ENCODE results near the gene HLA-DQB2. TPM values are rescaled to one million over a fixed set of nuclear protein-coding genes. Genes with fewer than 3 reads are reported as not detected.

HLA-DQB2 gene
- total RNA-seq, 2 experiments from 2014 or later, result 0.32 TPM; not detected in 1

DNA sequence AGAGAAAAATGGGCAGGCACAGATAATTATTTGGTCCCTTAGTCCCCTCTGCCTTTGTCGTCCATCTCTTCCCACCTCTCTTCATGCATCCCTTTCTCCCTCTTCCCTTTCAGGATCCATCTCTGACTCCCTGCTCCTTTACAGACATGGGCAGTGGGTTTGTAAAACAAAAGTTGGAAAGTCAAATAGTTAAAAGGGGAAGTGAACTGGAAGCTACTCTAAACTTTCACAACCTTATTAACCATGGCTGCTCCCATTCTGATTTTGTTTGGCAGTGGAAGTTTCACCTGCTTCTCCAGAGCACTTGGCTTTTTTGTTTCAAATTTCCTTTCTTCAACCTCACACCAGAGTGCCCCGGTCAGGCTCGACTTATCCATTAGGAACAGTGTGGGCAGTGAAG lies 21.0 kb downstream of the HLA-DQB2 start:
- no peak for ATAC-seq
- H3K27me3 Mint-ChIP-seq (ENCODE audit: low read depth), result peaks cover 31% of the 10 kb centered on the region
- H3K36me3 Mint-ChIP-seq (ENCODE audit: low read depth), result no peaks in the 10 kb centered on the region
- H3K4me1 Mint-ChIP-seq (ENCODE audit: low read depth), result peaks cover 9% of the 10 kb centered on the region
- H3K4me3 Mint-ChIP-seq, result no peak overlapping the region
- no peak overlapping the region for H3K27ac Mint-ChIP-seq
- DNase-seq, result no peak
- ChIA-PET CTCF (interaction anchor here (1.3 kb wide), 1 partner anchor 329 kb away, joined by 4 read pairs; no protein-coding TSS in a partner anchor), POLR2A (no interaction called here)
- no peaks in the 10 kb centered on the region for H3K9me3 Mint-ChIP-seq (ENCODE audit: insufficient read depth)

DNA sequence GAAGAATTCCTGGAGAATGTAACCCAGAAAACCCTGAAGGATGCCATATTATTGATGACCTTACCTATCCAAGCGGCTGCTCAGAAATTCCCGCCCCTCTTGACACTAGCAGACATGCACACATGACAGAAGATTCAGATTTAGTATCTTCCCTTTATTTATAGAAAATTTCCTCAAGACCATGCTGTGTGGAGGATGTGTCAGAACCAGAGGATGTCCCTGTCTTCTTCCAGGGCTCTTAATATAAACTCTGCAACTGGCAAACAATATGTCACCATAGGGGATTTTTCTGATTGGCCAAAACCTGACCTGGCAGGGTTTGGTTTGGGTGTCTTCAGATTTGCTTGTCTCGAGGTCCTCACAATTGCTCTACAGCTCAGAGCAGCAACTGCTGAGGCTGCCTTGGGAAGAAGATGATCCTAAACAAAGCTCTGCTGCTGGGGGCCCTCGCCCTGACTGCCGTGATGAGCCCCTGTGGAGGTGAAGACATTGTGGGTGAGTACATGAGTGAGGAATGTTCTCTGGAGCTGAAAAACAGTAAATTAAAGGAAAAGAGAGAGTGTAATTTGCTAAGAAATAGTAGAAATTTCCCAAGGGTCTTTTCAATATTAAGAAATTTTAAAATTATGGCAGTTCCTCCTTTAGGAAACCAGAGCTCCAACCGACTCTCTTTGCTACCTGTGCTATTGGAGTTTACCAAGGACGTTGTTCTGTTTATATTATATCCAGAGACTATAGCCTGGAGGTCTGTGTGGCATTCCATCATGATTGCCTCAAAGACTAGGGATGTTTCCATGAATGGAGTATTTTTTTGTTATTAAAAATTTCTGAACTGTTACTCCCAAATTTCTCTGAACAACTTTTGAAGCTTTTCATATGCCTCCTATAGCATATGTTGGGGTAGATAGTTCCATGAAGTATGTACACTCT lies 22.0 kb downstream of the HLA-DQB2 start, which contains the start of gene HLA-DQA2:
Gene HLA-DQA2 (plus strand): TSS at position 361 of the 930 bp plus-strand sequence. CDS start 53 bp downstream, at position 414.
- H3K9me3 Mint-ChIP-seq (ENCODE audit: insufficient read depth), result no peaks in the 10 kb centered on the region
- H3K4me3 Mint-ChIP-seq, result no peak within 1 kb of the TSS
- CTCF ChIA-PET, result no interaction called here

DNA sequence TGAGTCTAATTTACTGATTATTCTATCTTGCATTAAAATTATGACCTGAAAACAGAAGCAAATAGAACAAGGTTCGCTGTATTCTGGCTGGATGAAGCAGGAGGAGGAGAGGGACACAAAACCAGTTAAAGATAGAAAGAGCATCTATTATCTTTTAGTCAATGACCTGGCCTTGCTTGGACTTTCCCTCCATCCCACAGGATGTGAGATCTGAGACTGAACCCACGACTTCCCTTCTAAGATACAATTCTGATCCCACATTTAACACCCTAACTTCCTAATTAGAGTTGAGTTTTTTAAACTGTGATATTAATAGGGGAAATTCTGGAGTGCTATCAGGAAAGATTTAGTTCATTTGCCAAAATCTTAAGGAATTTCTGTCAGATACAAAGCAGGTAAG lies 25.2 kb downstream of the HLA-DQB2 start:
- no peaks in the 10 kb centered on the region for H3K4me1 Mint-ChIP-seq (ENCODE audit: low read depth)
- ChIA-PET POLR2A (no interaction called here), CTCF (no interaction called here)
- H3K27ac Mint-ChIP-seq, result no peak overlapping the region
- no peak for ATAC-seq
- peaks cover 29% of the 10 kb centered on the region for H3K27me3 Mint-ChIP-seq (ENCODE audit: low read depth)
- no peaks in the 10 kb centered on the region for H3K9me3 Mint-ChIP-seq (ENCODE audit: insufficient read depth)
- H3K4me3 Mint-ChIP-seq, result no peak overlapping the region
- DNase-seq, result no peak
- H3K36me3 Mint-ChIP-seq (ENCODE audit: low read depth), result no peaks in the 10 kb centered on the region

More for the DNA sequence above, 22.0 kb downstream of the HLA-DQB2 start, which contains the start of gene HLA-DQA2:
- Mint-ChIP-seq H3K27me3 (ENCODE audit: low read depth) (peaks cover 28% of the 10 kb centered on the region), H3K36me3 (ENCODE audit: low read depth) (no peaks in the 10 kb centered on the region), H3K4me1 (ENCODE audit: low read depth) (peaks cover 9% of the 10 kb centered on the region), H3K27ac (no peak within 1 kb of the TSS)
- ATAC-seq, result no peak
- DNase-seq, result no peak
- POLR2A ChIA-PET, result no interaction called here

DNA sequence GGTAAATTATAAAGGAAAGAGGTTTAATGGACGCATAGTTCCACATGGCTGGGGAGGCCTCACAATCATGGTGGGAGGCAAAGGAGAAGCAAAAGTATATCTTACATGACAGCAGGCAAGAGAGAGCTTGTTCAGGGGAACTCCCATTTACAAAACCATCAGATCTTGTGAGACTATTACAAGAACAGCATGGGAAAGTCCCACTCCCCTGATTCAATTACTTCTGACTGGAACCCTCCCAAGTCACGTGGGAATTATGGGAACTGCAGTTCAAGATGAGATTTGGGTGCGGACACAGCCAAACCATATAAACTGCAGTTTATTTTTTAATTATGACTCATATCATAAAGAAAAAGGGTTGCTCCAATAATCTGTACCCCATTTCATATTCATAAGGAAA lies 44.5 kb downstream of the HLA-DQB2 start:
- H3K27ac Mint-ChIP-seq, result no peak overlapping the region
- H3K36me3 Mint-ChIP-seq (ENCODE audit: low read depth), result no peaks in the 10 kb centered on the region
- H3K4me3 Mint-ChIP-seq, result no peak overlapping the region
- no peaks in the 10 kb centered on the region for H3K9me3 Mint-ChIP-seq (ENCODE audit: insufficient read depth)
- DNase-seq (no peak), ATAC-seq (no peak)
- no peaks in the 10 kb centered on the region for H3K4me1 Mint-ChIP-seq (ENCODE audit: low read depth)
- ChIA-PET POLR2A (no interaction called here), CTCF (interaction anchor here (1.5 kb wide), 1 partner anchor 67 kb away, joined by 6 read pairs; no protein-coding TSS in a partner anchor)
- peaks cover 33% of the 10 kb centered on the region for H3K27me3 Mint-ChIP-seq (ENCODE audit: low read depth)

DNA sequence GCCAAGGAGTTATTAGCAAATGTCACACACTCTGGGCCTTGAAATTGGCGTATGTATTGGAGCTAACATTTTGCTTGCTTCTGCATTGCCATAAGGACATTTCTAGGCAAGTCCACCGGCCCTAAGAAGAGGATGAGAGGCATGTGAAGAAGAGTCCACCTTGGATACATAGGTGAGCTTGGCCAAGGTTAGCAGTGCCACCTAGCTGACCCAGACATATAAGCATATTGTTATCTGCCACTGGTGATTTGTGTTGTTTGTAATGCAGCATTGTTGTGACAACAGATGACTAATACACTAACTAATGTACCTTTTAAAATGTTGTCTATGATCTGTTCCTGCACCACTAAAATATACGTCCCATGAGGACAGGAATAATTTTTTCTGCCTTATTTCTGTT lies 46.9 kb downstream of the HLA-DQB2 start:
- Mint-ChIP-seq H3K27me3 (ENCODE audit: low read depth) (peaks cover 34% of the 10 kb centered on the region), H3K4me1 (ENCODE audit: low read depth) (no peaks in the 10 kb centered on the region), H3K36me3 (ENCODE audit: low read depth) (no peaks in the 10 kb centered on the region), H3K9me3 (ENCODE audit: insufficient read depth) (no peaks in the 10 kb centered on the region), H3K4me3 (no peak overlapping the region), H3K27ac (no peak overlapping the region)
- CTCF ChIA-PET, result interaction anchor here (1.3 kb wide), 1 partner anchor 302 kb away, joined by 4 read pairs; no protein-coding TSS in a partner anchor
- POLR2A ChIA-PET, result no interaction called here
- DNase-seq (no peak), ATAC-seq (no peak)

DNA sequence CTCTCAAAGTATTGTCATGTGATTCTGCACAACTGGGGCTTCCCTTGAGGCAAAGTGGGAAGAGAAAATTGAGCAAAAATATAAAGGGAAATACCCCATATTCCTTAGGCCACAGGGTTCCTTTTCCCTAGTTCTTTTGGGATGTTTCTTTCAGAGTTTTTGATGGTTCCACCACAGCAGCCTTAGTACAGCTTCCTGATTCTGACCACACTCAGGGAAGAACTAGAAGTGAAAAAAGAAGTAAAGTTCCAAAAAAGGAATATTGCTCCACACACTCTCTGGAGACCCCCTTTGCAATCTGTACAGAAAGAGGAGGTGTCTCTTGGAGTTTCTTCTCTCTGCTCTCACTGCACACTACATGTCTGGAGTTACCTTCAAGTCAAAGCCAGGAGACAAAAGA lies 50.1 kb downstream of the HLA-DQB2 start:
- ATAC-seq, result no peak
- no peaks in the 10 kb centered on the region for H3K36me3 Mint-ChIP-seq (ENCODE audit: low read depth)
- no peak for DNase-seq
- H3K9me3 Mint-ChIP-seq (ENCODE audit: insufficient read depth), result no peaks in the 10 kb centered on the region
- POLR2A ChIA-PET, result no interaction called here
- no peak overlapping the region for H3K4me3 Mint-ChIP-seq
- H3K4me1 Mint-ChIP-seq (ENCODE audit: low read depth), result no peaks in the 10 kb centered on the region
- H3K27me3 Mint-ChIP-seq (ENCODE audit: low read depth), result peaks cover 25% of the 10 kb centered on the region
- no peak overlapping the region for H3K27ac Mint-ChIP-seq
- CTCF ChIA-PET, result interaction anchor here (0.8 to 0.9 kb wide), 2 partner anchors 71 to 73 kb away, joined by 3 read pairs; no protein-coding TSS in a partner anchor

DNA sequence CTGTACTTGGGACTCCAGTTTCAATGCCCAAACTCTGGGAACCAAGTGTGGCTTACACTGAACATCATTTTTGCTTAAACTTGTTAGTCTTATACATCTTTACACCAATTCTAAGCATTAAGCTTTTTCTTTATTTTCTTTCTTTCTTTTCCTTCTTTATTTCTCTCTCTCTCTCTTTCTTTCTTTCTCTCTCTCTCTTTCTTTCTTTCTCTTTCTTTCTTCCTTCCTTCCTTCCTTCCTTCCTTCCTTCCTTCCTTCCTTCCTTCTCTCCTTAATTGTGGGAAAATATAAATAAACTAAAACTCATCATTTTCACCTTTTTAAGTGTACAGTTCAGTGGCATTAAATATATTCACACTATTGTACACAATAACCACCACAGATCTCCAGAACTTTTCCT lies 53.7 kb downstream of the HLA-DQB2 start:
- H3K4me1 Mint-ChIP-seq (ENCODE audit: low read depth), result no peaks in the 10 kb centered on the region
- ATAC-seq (no peak), DNase-seq (no peak)
- POLR2A ChIA-PET, result no interaction called here
- H3K27ac Mint-ChIP-seq, result no peak overlapping the region
- CTCF ChIA-PET, result interaction anchor here (0.6 to 2.6 kb wide), 2 partner anchors 159 kb away, joined by 3 to 14 read pairs; no protein-coding TSS in a partner anchor
- peaks cover 32% of the 10 kb centered on the region for H3K27me3 Mint-ChIP-seq (ENCODE audit: low read depth)
- H3K9me3 Mint-ChIP-seq (ENCODE audit: insufficient read depth), result no peaks in the 10 kb centered on the region
- H3K36me3 Mint-ChIP-seq (ENCODE audit: low read depth), result peaks cover 2% of the 10 kb centered on the region
- no peak overlapping the region for H3K4me3 Mint-ChIP-seq

Small RNA genes lying within 50 kb of the gene (microRNA-seq; reads per million reads assigned to microRNA genes)
- gene MIR3135B, result not detected

Other genes starting within 250 kb of the HLA-DQB2 start
- 10 to 100 TPM; 15.0 to 16.9 TPM for gene HLA-DRB5, start 233.2 kb downstream of the HLA-DQB2 start, total RNA-seq
- 10 to 100 TPM; 46.0 to 50.7 TPM for gene HLA-DRB1, start 173.7 kb downstream of the HLA-DQB2 start, total RNA-seq
- 1 to 10 TPM; 2.7 to 3.4 TPM for gene HLA-DQA1, start 126.1 kb downstream of the HLA-DQB2 start, total RNA-seq
- gene HLA-DQB1, start 96.9 kb downstream of the HLA-DQB2 start, total RNA-seq, result 10 to 100 TPM; 13.4 to 15.1 TPM
- gene HLA-DQA2, start 22.1 kb downstream of the HLA-DQB2 start, total RNA-seq, result not detected
- 10 to 100 TPM; 15.6 to 17.0 TPM for gene HLA-DOB, start 53.5 kb upstream of the HLA-DQB2 start, total RNA-seq
- gene TAP2, start 75.2 kb upstream of the HLA-DQB2 start, total RNA-seq, result 100 to 1,000 TPM; 145 to 159 TPM
- 100 to 1,000 TPM; 385 to 397 TPM for gene PSMB8, start 80.5 kb upstream of the HLA-DQB2 start, total RNA-seq
- 100 to 1,000 TPM; 319 to 328 TPM for gene TAP1, start 90.2 kb upstream of the HLA-DQB2 start, total RNA-seq
- gene PSMB9, start 90.7 kb upstream of the HLA-DQB2 start, total RNA-seq, result 100 to 1,000 TPM; 319 to 325 TPM
- 10 to 100 TPM; 14.4 to 14.7 TPM for gene HLA-DMB, start 177.5 kb upstream of the HLA-DQB2 start, total RNA-seq
- gene HLA-DMA, start 189.6 kb upstream of the HLA-DQB2 start, total RNA-seq, result 10 to 100 TPM; 28.6 to 30.5 TPM
- gene BRD2, start 205.1 kb upstream of the HLA-DQB2 start, total RNA-seq, result 100 to 1,000 TPM; 299 to 313 TPM
- gene HLA-DOA, start 246.1 kb upstream of the HLA-DQB2 start, total RNA-seq, result 1 to 10 TPM; 3.3 to 4.2 TPM